ENCODE data around the gene SH3BP5L. TPM values are rescaled to one million over a fixed set of nuclear protein-coding genes. Genes with fewer than 3 reads are reported as not detected.
A peak's percentile ranks its signal among the peaks of the same experiment; 100 is the strongest.

Gene SH3BP5L
- total and polyA plus RNA-seq, 2 experiments from 2014 or later = 2.8 to 26.1 TPM

DNA sequence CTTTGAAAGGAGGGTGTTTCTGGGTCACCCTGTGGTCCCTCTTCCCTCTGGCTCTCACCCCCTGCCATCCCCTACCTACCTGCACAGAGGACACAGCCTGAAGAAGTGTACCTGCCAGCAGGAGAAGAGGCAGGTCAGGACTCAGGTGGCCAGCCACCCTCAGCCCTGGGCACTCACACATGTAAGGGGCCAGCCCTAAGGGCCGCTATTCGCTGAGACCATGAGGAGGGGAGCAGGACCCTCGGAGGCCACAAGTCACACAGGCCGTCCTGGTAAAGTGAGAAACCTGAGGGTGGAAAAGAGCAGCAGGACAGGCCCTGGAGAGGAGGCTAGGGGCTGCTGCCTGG is 32.0 kb upstream of the SH3BP5L start:
- H3K27me3 Mint-ChIP-seq (ENCODE audit: insufficient read depth, low read depth, poor library complexity) = peaks cover 18% of the 10 kb centered on the region
- Histone ChIP-seq H3K36me3 (ENCODE audit: insufficient read depth) (peaks cover 16% of the 10 kb centered on the region), H3K79me2 (replicated peaks; ENCODE audit: insufficient read depth) (no peaks in the 10 kb centered on the region; the same call in 1 of the 2 replicates), H3K9me2 (ENCODE audit: insufficient read depth) (no peaks in the 10 kb centered on the region), H3F3A (replicated peaks; ENCODE audit: low read depth) (0 out of 2 replicates have a peak, but pooled peaks cover 8% of the 10 kb centered on the region), H3K27me3 (ENCODE audit: insufficient read depth) (peaks cover 23% of the 10 kb centered on the region), H3K27ac (ENCODE audit: low read depth) (peak overlapping the region; percentile 72; the same call in 1 of the 2 replicates), H3K4me2 (peak overlapping the region; percentile 98), H4K20me1 (replicated peaks; ENCODE audit: insufficient read depth) (no peaks in the 10 kb centered on the region), H3K4me1 (ENCODE audit: insufficient read depth) (peaks cover 20% of the 10 kb centered on the region), H2AFZ (peak overlapping the region; percentile 90), H3K4me3 (peak overlapping the region; percentile 89)
- TF ChIP-seq, protein P1, sequence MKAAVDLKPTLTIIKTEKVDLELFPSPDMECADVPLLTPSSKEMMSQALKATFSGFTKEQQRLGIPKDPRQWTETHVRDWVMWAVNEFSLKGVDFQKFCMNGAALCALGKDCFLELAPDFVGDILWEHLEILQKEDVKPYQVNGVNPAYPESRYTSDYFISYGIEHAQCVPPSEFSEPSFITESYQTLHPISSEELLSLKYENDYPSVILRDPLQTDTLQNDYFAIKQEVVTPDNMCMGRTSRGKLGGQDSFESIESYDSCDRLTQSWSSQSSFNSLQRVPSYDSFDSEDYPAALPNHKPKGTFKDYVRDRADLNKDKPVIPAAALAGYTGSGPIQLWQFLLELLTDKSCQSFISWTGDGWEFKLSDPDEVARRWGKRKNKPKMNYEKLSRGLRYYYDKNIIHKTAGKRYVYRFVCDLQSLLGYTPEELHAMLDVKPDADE (IDR thresholded peaks at IDR 0.05) = no peak
- H3K9me3 Mint-ChIP-seq = no peaks in the 10 kb centered on the region; the same call in 1 of the 3 replicates
- peak overlapping the region; percentile 85 for H3K27ac Mint-ChIP-seq
- ATAC-seq (no peak), DNase-seq (ENCODE audit: low spot score) (no peak)
- H3K4me1 Mint-ChIP-seq = peaks cover 20% of the 10 kb centered on the region
- peaks cover 7% of the 10 kb centered on the region; the same call in 2 of the 3 replicates for H3K36me3 Mint-ChIP-seq (ENCODE audit: low read depth)
- peak overlapping the region; percentile 89 for H3K4me3 Mint-ChIP-seq

DNA sequence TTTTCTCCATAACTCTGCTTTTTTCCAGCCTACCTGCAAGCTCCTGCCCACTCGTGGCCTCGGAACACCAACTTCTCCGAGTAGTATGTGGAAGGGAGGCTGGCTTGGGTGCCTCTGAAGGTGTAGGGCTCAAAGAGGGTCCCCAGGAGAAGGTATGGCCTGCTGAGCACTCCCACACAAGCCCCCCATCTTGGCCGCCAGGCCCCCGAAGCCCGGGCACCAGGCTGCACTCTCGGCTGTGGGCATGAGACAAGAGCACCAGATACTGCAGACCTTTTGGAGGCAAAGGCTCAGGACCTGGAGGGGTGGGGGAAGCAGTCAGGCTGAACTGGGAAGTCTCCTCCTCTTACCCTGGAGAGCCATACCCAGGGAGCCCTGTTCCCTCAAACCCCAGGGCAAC is 31.5 kb upstream of the SH3BP5L start:
- no peak for ATAC-seq
- 0 out of 2 replicates have a peak, but pooled peaks cover 4% of the 10 kb centered on the region for H3F3A ChIP-seq (replicated peaks; ENCODE audit: low read depth)
- H3K27ac ChIP-seq (ENCODE audit: low read depth) = no peak overlapping the region
- no peak overlapping the region for H2AFZ ChIP-seq
- H3K4me3 Mint-ChIP-seq = peak overlapping the region; percentile 89
- no peaks in the 10 kb centered on the region; the same call in 2 of the 3 replicates for H3K9me3 Mint-ChIP-seq
- no peaks in the 10 kb centered on the region; the same call in 1 of the 2 replicates for H3K79me2 ChIP-seq (replicated peaks; ENCODE audit: insufficient read depth)
- DNase-seq (ENCODE audit: low spot score) = no peak
- H3K4me1 Mint-ChIP-seq = peaks cover 16% of the 10 kb centered on the region
- H3K27me3 ChIP-seq (ENCODE audit: insufficient read depth) = peaks cover 18% of the 10 kb centered on the region
- H4K20me1 ChIP-seq (replicated peaks; ENCODE audit: insufficient read depth) = no peaks in the 10 kb centered on the region; the same call in 1 of the 2 replicates
- TF ChIP-seq CREB1 (CRISPR knock-in tag; IDR thresholded peaks at IDR 0.05; ENCODE audit: low read depth) (no peak), EZH2phosphoT487 (IDR thresholded peaks at IDR 0.05; ENCODE audit: unreplicated experiment) (no peak), NANOG (IDR thresholded peaks at IDR 0.05; ENCODE audit: borderline replicate concordance) (no peak), STAT1 (IDR thresholded peaks at IDR 0.05; ENCODE audit: unreplicated experiment) (no peak), EZH2 (IDR thresholded peaks at IDR 0.05; ENCODE audit: low read depth, unreplicated experiment) (no peak), POLR2AphosphoS5 (IDR thresholded peaks at IDR 0.05; ENCODE audit: low read depth) (no peak), ZNF114 (CRISPR knock-in tag; IDR thresholded peaks at IDR 0.05) (no peak), ZNF331 (CRISPR knock-in tag; IDR thresholded peaks at IDR 0.05; ENCODE audit: low read depth) (no peak), JUNB (IDR thresholded peaks at IDR 0.05; ENCODE audit: unreplicated experiment) (no peak)
- TF ChIP-seq, protein P2, sequence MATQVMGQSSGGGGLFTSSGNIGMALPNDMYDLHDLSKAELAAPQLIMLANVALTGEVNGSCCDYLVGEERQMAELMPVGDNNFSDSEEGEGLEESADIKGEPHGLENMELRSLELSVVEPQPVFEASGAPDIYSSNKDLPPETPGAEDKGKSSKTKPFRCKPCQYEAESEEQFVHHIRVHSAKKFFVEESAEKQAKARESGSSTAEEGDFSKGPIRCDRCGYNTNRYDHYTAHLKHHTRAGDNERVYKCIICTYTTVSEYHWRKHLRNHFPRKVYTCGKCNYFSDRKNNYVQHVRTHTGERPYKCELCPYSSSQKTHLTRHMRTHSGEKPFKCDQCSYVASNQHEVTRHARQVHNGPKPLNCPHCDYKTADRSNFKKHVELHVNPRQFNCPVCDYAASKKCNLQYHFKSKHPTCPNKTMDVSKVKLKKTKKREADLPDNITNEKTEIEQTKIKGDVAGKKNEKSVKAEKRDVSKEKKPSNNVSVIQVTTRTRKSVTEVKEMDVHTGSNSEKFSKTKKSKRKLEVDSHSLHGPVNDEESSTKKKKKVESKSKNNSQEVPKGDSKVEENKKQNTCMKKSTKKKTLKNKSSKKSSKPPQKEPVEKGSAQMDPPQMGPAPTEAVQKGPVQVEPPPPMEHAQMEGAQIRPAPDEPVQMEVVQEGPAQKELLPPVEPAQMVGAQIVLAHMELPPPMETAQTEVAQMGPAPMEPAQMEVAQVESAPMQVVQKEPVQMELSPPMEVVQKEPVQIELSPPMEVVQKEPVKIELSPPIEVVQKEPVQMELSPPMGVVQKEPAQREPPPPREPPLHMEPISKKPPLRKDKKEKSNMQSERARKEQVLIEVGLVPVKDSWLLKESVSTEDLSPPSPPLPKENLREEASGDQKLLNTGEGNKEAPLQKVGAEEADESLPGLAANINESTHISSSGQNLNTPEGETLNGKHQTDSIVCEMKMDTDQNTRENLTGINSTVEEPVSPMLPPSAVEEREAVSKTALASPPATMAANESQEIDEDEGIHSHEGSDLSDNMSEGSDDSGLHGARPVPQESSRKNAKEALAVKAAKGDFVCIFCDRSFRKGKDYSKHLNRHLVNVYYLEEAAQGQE (IDR thresholded peaks at IDR 0.05; ENCODE audit: unreplicated experiment) = no peak
- TF ChIP-seq, protein P3, sequence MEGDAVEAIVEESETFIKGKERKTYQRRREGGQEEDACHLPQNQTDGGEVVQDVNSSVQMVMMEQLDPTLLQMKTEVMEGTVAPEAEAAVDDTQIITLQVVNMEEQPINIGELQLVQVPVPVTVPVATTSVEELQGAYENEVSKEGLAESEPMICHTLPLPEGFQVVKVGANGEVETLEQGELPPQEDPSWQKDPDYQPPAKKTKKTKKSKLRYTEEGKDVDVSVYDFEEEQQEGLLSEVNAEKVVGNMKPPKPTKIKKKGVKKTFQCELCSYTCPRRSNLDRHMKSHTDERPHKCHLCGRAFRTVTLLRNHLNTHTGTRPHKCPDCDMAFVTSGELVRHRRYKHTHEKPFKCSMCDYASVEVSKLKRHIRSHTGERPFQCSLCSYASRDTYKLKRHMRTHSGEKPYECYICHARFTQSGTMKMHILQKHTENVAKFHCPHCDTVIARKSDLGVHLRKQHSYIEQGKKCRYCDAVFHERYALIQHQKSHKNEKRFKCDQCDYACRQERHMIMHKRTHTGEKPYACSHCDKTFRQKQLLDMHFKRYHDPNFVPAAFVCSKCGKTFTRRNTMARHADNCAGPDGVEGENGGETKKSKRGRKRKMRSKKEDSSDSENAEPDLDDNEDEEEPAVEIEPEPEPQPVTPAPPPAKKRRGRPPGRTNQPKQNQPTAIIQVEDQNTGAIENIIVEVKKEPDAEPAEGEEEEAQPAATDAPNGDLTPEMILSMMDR (conservative IDR thresholded peaks at IDR 0.05; ENCODE audit: low read depth in 2 of 2) = no peak
- TF ChIP-seq, protein P1 (IDR thresholded peaks at IDR 0.05) = no peak
- peak overlapping the region; percentile 85; the same call in 1 of the 2 replicates for H3K27ac Mint-ChIP-seq
- H3K36me3 Mint-ChIP-seq (ENCODE audit: low read depth) = peaks cover 7% of the 10 kb centered on the region; the same call in 2 of the 3 replicates
- peaks cover 16% of the 10 kb centered on the region for H3K36me3 ChIP-seq (ENCODE audit: insufficient read depth)
- peak overlapping the region; percentile 98 for H3K4me2 ChIP-seq
- H3K9me2 ChIP-seq (ENCODE audit: insufficient read depth) = no peaks in the 10 kb centered on the region
- H3K4me1 ChIP-seq (ENCODE audit: insufficient read depth) = peaks cover 16% of the 10 kb centered on the region
- peaks cover 13% of the 10 kb centered on the region for H3K27me3 Mint-ChIP-seq (ENCODE audit: insufficient read depth, low read depth, poor library complexity)
- peak overlapping the region; percentile 89 for H3K4me3 ChIP-seq

Measured in GM23338 (cell line).